ENCODE results near the gene SCAF8. TPM values are rescaled to one million over a fixed set of nuclear protein-coding genes. Genes with fewer than 3 reads are reported as not detected.
"Not testable (repeated sequence)": the region's sequence is repeated elsewhere in the genome, so short reads cannot be mapped to it uniquely, and the experiment has no call there.

SCAF8 gene
- total and polyA plus RNA-seq, 4 experiments from 2014 or later: 4.5 to 60.5 (median 40.2) TPM

GRCh38 chr6:154792761-154793160, 59.5 kb downstream of the SCAF8 start:
- Histone ChIP-seq H3K4me3 (ENCODE audit: low read length in 2 of 2) (no peak overlapping the region), H3K27ac (ENCODE audit: low read depth, low read length) (no peak overlapping the region), H3K4me1 (ENCODE audit: insufficient read depth, low read length) (no peaks in the 10 kb centered on the region), H3K36me3 (ENCODE audit: insufficient read depth, low read length) (peaks cover 10% of the 10 kb centered on the region), H3K27me3 (ENCODE audit: insufficient read depth, low read length) (no peaks in the 10 kb centered on the region), H3K9me3 (ENCODE audit: control insufficient read depth in 1 of 2, low read length in 2 of 2) (no peaks in the 10 kb centered on the region)
- Mint-ChIP-seq H3K4me1 (peaks cover 12 to 26% (median 19%) of the 10 kb centered on the region in 4 donors), H3K4me3 (no peak overlapping the region), H3K36me3 (peaks cover 39 to 59% of the 10 kb centered on the region in 2 donors), H3K27ac (no peak overlapping the region), H3K9me3 (no peaks in the 10 kb centered on the region), H3K27me3 (no peaks in the 10 kb centered on the region)
- ChIA-PET CTCF (ENCODE audit: partially characterized antibody) (no interaction called here), POLR2A (ENCODE audit: partially characterized antibody) (no interaction called here)
- DNase-seq: no peak
- intact Hi-C loops (cut with micrococcal nuclease): no loop called here

GRCh38 chr6:154796484-154796883, 63.3 kb downstream of the SCAF8 start:
- H3K27me3 ChIP-seq (ENCODE audit: insufficient read depth, low read length): no peaks in the 10 kb centered on the region
- Mint-ChIP-seq H3K4me3 (no peak overlapping the region), H3K9me3 (no peaks in the 10 kb centered on the region), H3K36me3 (peaks cover 40 to 59% of the 10 kb centered on the region in 2 donors), H3K27ac (peak overlapping the region in 4 of 7 donors; percentile 12 to 42 (median 22)), H3K4me1 (peaks cover 22 to 41% (median 28%) of the 10 kb centered on the region in 4 donors), H3K27me3 (no peaks in the 10 kb centered on the region)
- H3K27ac ChIP-seq (ENCODE audit: low read depth, low read length): no peak overlapping the region
- H3K36me3 ChIP-seq (ENCODE audit: insufficient read depth, low read length): peaks cover 22% of the 10 kb centered on the region
- ChIA-PET POLR2A (ENCODE audit: partially characterized antibody) (no interaction called here), CTCF (ENCODE audit: partially characterized antibody) (interaction anchor here (5.8 kb wide), 1 partner anchor 121 kb away, joined by 26 read pairs; no protein-coding TSS in a partner anchor)
- no peak for DNase-seq
- H3K4me1 ChIP-seq (ENCODE audit: insufficient read depth, low read length): peaks cover 13% of the 10 kb centered on the region
- no peak overlapping the region for H3K4me3 ChIP-seq (ENCODE audit: low read length in 2 of 2)
- intact Hi-C loops (cut with micrococcal nuclease): no loop called here
- no peaks in the 10 kb centered on the region for H3K9me3 ChIP-seq (ENCODE audit: control insufficient read depth in 1 of 2, low read length in 2 of 2)

DNA sequence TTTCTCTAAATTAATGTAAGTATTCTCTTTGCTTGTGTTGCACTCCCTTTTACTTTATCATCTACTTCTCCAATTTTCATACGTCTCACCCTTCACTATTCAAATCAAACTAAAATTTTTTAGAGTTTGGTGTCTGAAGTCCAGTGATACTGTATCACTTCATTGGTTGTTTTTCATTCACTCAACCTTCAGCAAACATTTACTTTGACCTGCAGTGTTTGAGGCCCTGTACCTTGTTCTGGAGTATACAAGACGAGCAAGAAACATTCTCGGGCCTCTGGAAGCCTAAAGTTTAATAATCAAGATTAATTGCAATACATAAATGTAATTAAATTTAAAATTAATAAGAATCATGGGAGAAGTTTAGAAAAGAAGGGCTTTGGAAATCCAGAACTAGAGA, 64.6 kb downstream of the SCAF8 start:
- Histone ChIP-seq H3K4me3 (ENCODE audit: low read length in 2 of 2) (no peak overlapping the region), H3K9me3 (ENCODE audit: control insufficient read depth in 1 of 2, low read length in 2 of 2) (no peaks in the 10 kb centered on the region), H3K4me1 (ENCODE audit: insufficient read depth, low read length) (peaks cover 13% of the 10 kb centered on the region), H3K36me3 (ENCODE audit: insufficient read depth, low read length) (peaks cover 20% of the 10 kb centered on the region), H3K27me3 (ENCODE audit: insufficient read depth, low read length) (no peaks in the 10 kb centered on the region), H3K27ac (ENCODE audit: low read depth, low read length) (no peak overlapping the region)
- CTCF ChIA-PET (ENCODE audit: partially characterized antibody): interaction anchor here (5.8 kb wide), 1 partner anchor 123 kb away, joined by 26 read pairs; no protein-coding TSS in a partner anchor
- intact Hi-C loops (cut with micrococcal nuclease): no loop called here
- peaks cover 19 to 41% (median 24%) of the 10 kb centered on the region in 4 donors for H3K4me1 Mint-ChIP-seq
- POLR2A ChIA-PET (ENCODE audit: partially characterized antibody): no interaction called here
- H3K9me3 Mint-ChIP-seq: no peaks in the 10 kb centered on the region
- H3K36me3 Mint-ChIP-seq: peaks cover 35 to 50% of the 10 kb centered on the region in 2 donors
- no peaks in the 10 kb centered on the region for H3K27me3 Mint-ChIP-seq
- H3K4me3 Mint-ChIP-seq: no peak overlapping the region
- H3K27ac Mint-ChIP-seq: peak overlapping the region in 1 of 7 donors; percentile 36
- DNase-seq: no peak

DNA sequence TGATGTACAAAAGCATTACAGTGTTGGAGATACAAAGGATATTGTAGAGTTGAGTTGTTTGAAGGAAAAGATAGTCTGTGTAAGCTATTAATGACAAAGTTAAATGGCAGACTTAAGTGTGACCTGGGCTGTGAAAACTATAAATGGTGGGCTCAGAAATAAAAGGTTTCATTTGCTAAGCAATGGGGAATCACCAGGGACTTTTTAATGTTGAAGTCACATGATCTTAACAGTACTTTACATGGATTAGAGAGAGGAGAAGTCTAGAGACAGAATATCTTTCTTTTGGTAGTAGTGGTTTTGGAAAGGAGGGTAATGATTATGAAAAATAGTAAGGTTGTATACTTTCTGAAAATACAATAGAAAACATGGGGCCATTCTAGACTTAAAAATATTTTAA, 67.1 kb downstream of the SCAF8 start:
- H3K9me3 Mint-ChIP-seq: no peaks in the 10 kb centered on the region
- intact Hi-C loops (cut with micrococcal nuclease): no loop called here
- Histone ChIP-seq H3K27me3 (ENCODE audit: insufficient read depth, low read length) (no peaks in the 10 kb centered on the region), H3K4me1 (ENCODE audit: insufficient read depth, low read length) (peaks cover 13% of the 10 kb centered on the region), H3K36me3 (ENCODE audit: insufficient read depth, low read length) (peaks cover 31% of the 10 kb centered on the region), H3K4me3 (ENCODE audit: low read length in 2 of 2) (no peak overlapping the region), H3K9me3 (ENCODE audit: control insufficient read depth in 1 of 2, low read length in 2 of 2) (no peaks in the 10 kb centered on the region), H3K27ac (ENCODE audit: low read depth, low read length) (no peak overlapping the region)
- H3K27me3 Mint-ChIP-seq: no peaks in the 10 kb centered on the region
- no peak for DNase-seq
- ChIA-PET POLR2A (ENCODE audit: partially characterized antibody) (no interaction called here), CTCF (ENCODE audit: partially characterized antibody) (interaction anchor here (5.8 kb wide), 1 partner anchor 125 kb away, joined by 26 read pairs; no protein-coding TSS in a partner anchor)
- peak overlapping the region; percentile 7 to 93 (median 27) for H3K27ac Mint-ChIP-seq
- H3K4me3 Mint-ChIP-seq: peak overlapping the region in 1 of 8 donors; percentile 18
- H3K4me1 Mint-ChIP-seq: peaks cover 19 to 40% (median 23%) of the 10 kb centered on the region in 4 donors
- peaks cover 24 to 56% of the 10 kb centered on the region in 2 donors for H3K36me3 Mint-ChIP-seq

DNA sequence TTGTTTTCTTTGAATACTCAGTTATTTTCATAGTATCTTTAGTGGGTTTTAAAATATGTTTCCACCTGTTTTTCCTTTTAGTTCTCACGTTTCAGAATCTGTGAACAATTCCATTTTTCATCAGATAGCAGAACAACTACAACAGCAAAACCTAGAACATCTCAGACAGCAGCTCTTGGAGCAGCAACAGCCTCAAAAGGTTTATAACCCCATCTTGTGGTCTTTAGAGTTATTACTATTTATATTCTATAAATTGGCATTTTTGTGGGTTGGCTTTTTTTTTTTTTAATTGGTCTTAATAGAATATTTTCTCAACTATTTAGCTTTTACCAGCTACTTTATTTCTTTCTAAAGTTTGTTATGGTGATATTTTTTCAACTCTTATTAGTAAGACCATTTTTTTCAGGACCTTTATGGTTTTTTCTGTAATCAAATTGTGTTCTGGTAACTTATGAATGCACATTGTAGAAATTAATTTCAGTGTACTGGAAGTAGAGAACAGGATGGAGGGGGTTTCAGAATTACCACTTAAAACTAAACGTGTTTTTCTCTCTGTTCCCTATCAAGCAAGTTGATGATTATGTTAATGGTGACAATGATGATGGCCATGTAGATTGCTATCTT, 72.2 kb downstream of the SCAF8 start:
- Histone ChIP-seq H3K4me3 (ENCODE audit: low read length in 2 of 2) (no peak overlapping the region), H3K27me3 (ENCODE audit: insufficient read depth, low read length) (no peaks in the 10 kb centered on the region), H3K9me3 (ENCODE audit: control insufficient read depth in 1 of 2, low read length in 2 of 2) (no peaks in the 10 kb centered on the region), H3K36me3 (ENCODE audit: insufficient read depth, low read length) (peaks cover 62% of the 10 kb centered on the region), H3K4me1 (ENCODE audit: insufficient read depth, low read length) (peaks cover 1% of the 10 kb centered on the region), H3K27ac (ENCODE audit: low read depth, low read length) (no peak overlapping the region)
- Mint-ChIP-seq H3K4me3 (no peak overlapping the region), H3K36me3 (peaks cover 38 to 63% of the 10 kb centered on the region in 2 donors), H3K4me1 (peaks cover 1 to 7% (median 2%) of the 10 kb centered on the region in 4 donors), H3K27me3 (no peaks in the 10 kb centered on the region), H3K9me3 (no peaks in the 10 kb centered on the region), H3K27ac (peak overlapping the region in 3 of 7 donors; percentile 22 to 78 (median 75))
- intact Hi-C loops (cut with micrococcal nuclease): loop anchor here (1.0 kb wide), 4 partner anchors 72 to 651 kb away; partner anchors contain the start of gene SCAF8
- peak in 4 of 5 donors; percentile 34 to 49 (median 45) for DNase-seq
- ChIA-PET POLR2A (ENCODE audit: partially characterized antibody) (interaction anchor here (0.6 to 1.0 kb wide), 2 partner anchors 130 to 561 kb away, joined by 3 to 5 read pairs; no protein-coding TSS in a partner anchor), CTCF (ENCODE audit: partially characterized antibody) (interaction anchor here (0.7 to 7.8 kb wide), 16 partner anchors 13 to 658 kb away, joined by 3 to 187 read pairs (median 4); no protein-coding TSS in a partner anchor)

DNA sequence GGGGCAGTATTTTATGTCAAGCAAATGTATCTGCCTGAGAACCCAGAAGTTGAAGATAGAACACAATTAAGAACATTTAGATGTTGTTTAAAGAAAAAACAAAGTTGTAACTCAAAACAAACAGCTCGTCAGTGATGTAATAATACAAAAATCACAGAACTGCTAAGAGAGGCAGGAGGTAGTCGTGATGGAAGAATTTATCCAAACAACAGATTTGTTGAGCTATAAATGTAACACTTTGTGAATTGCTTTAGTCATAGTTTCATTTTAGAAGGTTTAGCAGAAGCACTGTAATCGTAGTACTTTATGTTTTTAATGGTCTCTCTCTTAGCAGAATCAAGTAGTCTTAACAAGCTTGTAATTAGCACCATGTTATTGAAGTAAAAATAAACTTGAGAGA, 73.6 kb downstream of the SCAF8 start:
- no peaks in the 10 kb centered on the region for H3K27me3 Mint-ChIP-seq
- H3K9me3 ChIP-seq (ENCODE audit: control insufficient read depth in 1 of 2, low read length in 2 of 2): no peaks in the 10 kb centered on the region
- peaks cover 0 to 3% (median under 1%) of the 10 kb centered on the region in 4 donors for H3K4me1 Mint-ChIP-seq
- ChIA-PET CTCF (ENCODE audit: partially characterized antibody) (interaction anchor here (2.0 to 7.8 kb wide), 4 partner anchors 78 to 132 kb away, joined by 5 to 187 read pairs (median 7); no protein-coding TSS in a partner anchor), POLR2A (ENCODE audit: partially characterized antibody) (interaction anchor here (1.2 to 1.4 kb wide), 2 partner anchors 73 to 131 kb away, joined by 4 read pairs; no protein-coding TSS in a partner anchor)
- intact Hi-C loops (cut with micrococcal nuclease): no loop called here
- H3K27ac Mint-ChIP-seq: no peak overlapping the region
- no peak overlapping the region for H3K4me3 Mint-ChIP-seq
- H3K4me1 ChIP-seq (ENCODE audit: insufficient read depth, low read length): no peaks in the 10 kb centered on the region
- DNase-seq: no peak
- H3K36me3 ChIP-seq (ENCODE audit: insufficient read depth, low read length): peaks cover 65% of the 10 kb centered on the region
- no peaks in the 10 kb centered on the region for H3K9me3 Mint-ChIP-seq
- no peaks in the 10 kb centered on the region for H3K27me3 ChIP-seq (ENCODE audit: insufficient read depth, low read length)
- H3K4me3 ChIP-seq (ENCODE audit: low read length in 2 of 2): no peak overlapping the region
- H3K27ac ChIP-seq (ENCODE audit: low read depth, low read length): no peak overlapping the region
- peaks cover 51 to 69% of the 10 kb centered on the region in 2 donors for H3K36me3 Mint-ChIP-seq

- POLR2A ChIA-PET (ENCODE audit: partially characterized antibody); H3K9me3 ChIP-seq (ENCODE audit: control insufficient read depth in 1 of 2, low read length in 2 of 2); DNase-seq; intact Hi-C loops (cut with micrococcal nuclease); H3K4me1 ChIP-seq (ENCODE audit: insufficient read depth, low read length); H3K4me3 Mint-ChIP-seq; H3K27me3 Mint-ChIP-seq; H3K9me3 Mint-ChIP-seq; H3K27me3 ChIP-seq (ENCODE audit: insufficient read depth, low read length); H3K27ac ChIP-seq (ENCODE audit: low read depth, low read length); H3K4me1 Mint-ChIP-seq; CTCF ChIA-PET (ENCODE audit: partially characterized antibody); H3K4me3 ChIP-seq (ENCODE audit: low read length in 2 of 2): not testable (repeated sequence)
- Mint-ChIP-seq H3K36me3 (peaks cover 71 to 81% of the 10 kb centered on the region in 2 donors), H3K27ac (peak overlapping the region in 2 of 7 donors; percentile 55 to 70)
- peaks cover 69% of the 10 kb centered on the region for H3K36me3 ChIP-seq (ENCODE audit: insufficient read depth, low read length)
Measured at GRCh38 chr6:154811663-154812062, 78.4 kb downstream of the SCAF8 start.
